Esophagus squamous epithelium (tissue), 5 donors: ENCODE results near the gene P4HA2. TPM values are rescaled to one million over a fixed set of nuclear protein-coding genes. Genes with fewer than 3 reads are reported as not detected.

Experiments used
- DNase-seq: peaks from one replicate; lab custom pipeline; 2025; lab: John Stamatoyannopoulos, UW
- H3K27ac ChIP-seq, 4 donors: fragments of 200-600 bp; sonication (generic); one replicate each; pipeline ENCODE4 v1.5.1; 2016 to 2019; ENCODE audit warnings: mild to moderate bottlenecking in 1 of 4
- H3K27me3 ChIP-seq, 4 donors: fragments of 200-600 bp; sonication (generic); 1 replicate in 3 of 4; 2 replicates in 1 of 4; pipeline versions ENCODE4 v1.5.1 to v1.6.0; 2017 to 2021; ENCODE audit warnings: antibody characterized with exemption in 1 of 4
- H3K36me3 ChIP-seq, 3 donors: fragments of 200-600 bp; sonication (generic); one replicate each; pipeline ENCODE4 v1.5.1; 2016 to 2019
- H3K4me1 ChIP-seq, 3 donors: fragments of 200-600 bp; sonication (generic); one replicate each; pipeline ENCODE4 v1.5.1; 2017 to 2019
- H3K4me3 ChIP-seq, 4 donors: fragments of 200-600 bp; sonication (generic); 1 replicate in 3 of 4; 2 replicates in 1 of 4; pipeline ENCODE4 v1.5.1; 2016 to 2019; ENCODE audit warnings: mild to moderate bottlenecking in 2 of 4, moderate library complexity in 1 of 4
- H3K9me3 ChIP-seq, 3 donors: fragments of 200-600 bp; sonication (generic); one replicate each; pipeline ENCODE4 v1.5.1; 2016 to 2019
- POLR2A ChIP-seq, 4 donors: fragments of 450-650 bp; IDR thresholded peaks; one replicate each; pipeline ENCODE4 v1.6.1; 2017; ENCODE audit warnings: antibody characterized with exemption in 4 of 4, mild to moderate bottlenecking in 4 of 4, moderate library complexity in 3 of 4
- WGBS, 2 donors: methylation state at CpG; one replicate each; pipeline ENCODE4 v1.1.5; 2018; 5-methylcytosine and 5-hydroxymethylcytosine counted together
- intact Hi-C: fragments of 100-400 bp; cut with DNase I; formaldehyde crosslinking; loops from one replicate; pipeline ENCODE4 v1.15.0; 2022
- small RNA-seq, 4 donors: library from RNA; depleted of rRNA; stranded (forward); fragments of <200 nt; gene quantifications; one replicate each; pipeline ENCODE3, GENCODE V24; 2016
- total RNA-seq, 4 donors: library from RNA; depleted of rRNA; stranded (reverse); fragments of >200 nt; gene quantifications; one replicate each; pipeline ENCODE4 v1.1.0, GENCODE V29; 2016
- TF ChIP-seq, protein P1 (sequence below), 6 experiments: fragments of 450-650 bp in 4 of 6; fragments of 200-600 bp in 2 of 6; sonication (generic) in 2 of 6; IDR thresholded peaks; one replicate each; pipeline ENCODE4 v1.5.1; 2016 to 2019; ENCODE audit warnings: antibody characterized with exemption in 6 of 6, mild to moderate bottlenecking in 4 of 6, moderate library complexity in 4 of 6
- donor health status: DM: yes; HTN: yes; CAD: no.

Gene P4HA2
- total RNA-seq, 4 donors from 2014 or later, result 14.7 to 22.2 (median 16.7) TPM

GRCh38 chr5:132143148-132143547 is 84.5 kb downstream of the P4HA2 start:
- no peak for TF ChIP-seq POLR2A (IDR thresholded peaks at IDR 0.05)
- TF ChIP-seq, protein P1, sequence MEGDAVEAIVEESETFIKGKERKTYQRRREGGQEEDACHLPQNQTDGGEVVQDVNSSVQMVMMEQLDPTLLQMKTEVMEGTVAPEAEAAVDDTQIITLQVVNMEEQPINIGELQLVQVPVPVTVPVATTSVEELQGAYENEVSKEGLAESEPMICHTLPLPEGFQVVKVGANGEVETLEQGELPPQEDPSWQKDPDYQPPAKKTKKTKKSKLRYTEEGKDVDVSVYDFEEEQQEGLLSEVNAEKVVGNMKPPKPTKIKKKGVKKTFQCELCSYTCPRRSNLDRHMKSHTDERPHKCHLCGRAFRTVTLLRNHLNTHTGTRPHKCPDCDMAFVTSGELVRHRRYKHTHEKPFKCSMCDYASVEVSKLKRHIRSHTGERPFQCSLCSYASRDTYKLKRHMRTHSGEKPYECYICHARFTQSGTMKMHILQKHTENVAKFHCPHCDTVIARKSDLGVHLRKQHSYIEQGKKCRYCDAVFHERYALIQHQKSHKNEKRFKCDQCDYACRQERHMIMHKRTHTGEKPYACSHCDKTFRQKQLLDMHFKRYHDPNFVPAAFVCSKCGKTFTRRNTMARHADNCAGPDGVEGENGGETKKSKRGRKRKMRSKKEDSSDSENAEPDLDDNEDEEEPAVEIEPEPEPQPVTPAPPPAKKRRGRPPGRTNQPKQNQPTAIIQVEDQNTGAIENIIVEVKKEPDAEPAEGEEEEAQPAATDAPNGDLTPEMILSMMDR (IDR thresholded peaks at IDR 0.05), result no peak
- no peak for DNase-seq
- H3K36me3 ChIP-seq, result no peaks in the 10 kb centered on the region
- H3K27ac ChIP-seq, result no peak overlapping the region
- no peak overlapping the region for H3K4me3 ChIP-seq
- H3K27me3 ChIP-seq, result no peaks in the 10 kb centered on the region
- H3K9me3 ChIP-seq, result peaks cover 0 to 24% (median 4%) of the 10 kb centered on the region in 3 donors
- WGBS, 2 donors, result 91 to 95% methylated on average over 1 of the region's 1 CpG
- intact Hi-C loops, result no loop called here
- H3K4me1 ChIP-seq, result no peaks in the 10 kb centered on the region

DNA sequence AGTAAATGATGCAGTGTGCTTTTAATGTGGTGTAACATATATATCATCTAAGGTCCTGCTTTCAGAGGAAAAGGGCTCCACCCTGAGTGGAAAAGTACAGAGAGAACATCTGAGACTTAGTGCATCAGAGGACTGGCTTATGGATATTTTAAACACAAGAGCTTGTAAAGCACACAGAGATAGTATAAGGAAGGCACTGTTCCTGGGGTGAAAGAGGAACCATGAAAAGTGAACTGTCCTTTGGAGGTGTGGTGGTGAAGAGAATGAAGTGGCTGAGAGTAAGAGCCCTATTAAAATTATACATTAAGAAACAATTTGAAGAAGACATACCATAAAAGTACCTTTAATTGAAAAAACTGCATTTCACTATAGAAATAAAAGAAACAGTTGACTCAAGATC is 85.2 kb downstream of the P4HA2 start:
- Histone ChIP-seq H3K27ac (no peak overlapping the region), H3K4me3 (no peak overlapping the region), H3K36me3 (no peaks in the 10 kb centered on the region), H3K27me3 (no peaks in the 10 kb centered on the region), H3K4me1 (no peaks in the 10 kb centered on the region), H3K9me3 (peaks cover 0 to 24% (median 4%) of the 10 kb centered on the region in 3 donors)
- DNase-seq, result no peak
- intact Hi-C loops, result no loop called here
- no peak for TF ChIP-seq POLR2A (IDR thresholded peaks at IDR 0.05)
- TF ChIP-seq, protein P1 (IDR thresholded peaks at IDR 0.05), result no peak

Small RNA genes lying within 50 kb of the gene (small RNA-seq; reads per million reads assigned to genes)
- 0 reads per million in 4 donors for gene AC063976.4

Other genes starting within 250 kb of the P4HA2 start
- 1 to 10 TPM in 3 of 4 donors, under 1 TPM in 1; 0.04 to 3.2 (median 1.1) TPM for gene ACSL6, start 216.2 kb downstream of the P4HA2 start, total RNA-seq
- gene IL3, start 167.2 kb downstream of the P4HA2 start, total RNA-seq, result not detected
- gene CSF2, start 154.1 kb downstream of the P4HA2 start, total RNA-seq, result not detected
- gene PDLIM4, start 29.8 kb upstream of the P4HA2 start, total RNA-seq, result 10 to 100 TPM; 16.5 to 79.2 (median 47.7) TPM
- under 1 TPM in 3 of 4 donors, not detected in 1; 0.11 to 0.79 (median 0.38) TPM for gene SLC22A4, start 66.5 kb upstream of the P4HA2 start, total RNA-seq
- gene SLC22A5, start 141.9 kb upstream of the P4HA2 start, total RNA-seq, result 10 to 100 TPM in 1 of 4 donors, 1 to 10 TPM in 3; 7.4 to 15.8 (median 8.3) TPM